OCI-LY3 (cell line): ENCODE data around the gene KRT32.

Source experiments
- EZH2phosphoT487 ChIP-seq: fragments of 200-600 bp; shearing (Covaris generic); IDR thresholded peaks from 2 replicates; pipeline ENCODE4 v1.6.1; 2018; ENCODE audit warnings: antibody characterized with exemption, mixed run types, low read depth
- TF ChIP-seq, protein P1 (sequence below): fragments of 200-600, 300-600 bp; sonication (generic); IDR thresholded peaks from 2 replicates; pipeline ENCODE4 v1.5.1; 2014; ENCODE audit warnings: antibody characterized with exemption, low read length, low read depth

DNA sequence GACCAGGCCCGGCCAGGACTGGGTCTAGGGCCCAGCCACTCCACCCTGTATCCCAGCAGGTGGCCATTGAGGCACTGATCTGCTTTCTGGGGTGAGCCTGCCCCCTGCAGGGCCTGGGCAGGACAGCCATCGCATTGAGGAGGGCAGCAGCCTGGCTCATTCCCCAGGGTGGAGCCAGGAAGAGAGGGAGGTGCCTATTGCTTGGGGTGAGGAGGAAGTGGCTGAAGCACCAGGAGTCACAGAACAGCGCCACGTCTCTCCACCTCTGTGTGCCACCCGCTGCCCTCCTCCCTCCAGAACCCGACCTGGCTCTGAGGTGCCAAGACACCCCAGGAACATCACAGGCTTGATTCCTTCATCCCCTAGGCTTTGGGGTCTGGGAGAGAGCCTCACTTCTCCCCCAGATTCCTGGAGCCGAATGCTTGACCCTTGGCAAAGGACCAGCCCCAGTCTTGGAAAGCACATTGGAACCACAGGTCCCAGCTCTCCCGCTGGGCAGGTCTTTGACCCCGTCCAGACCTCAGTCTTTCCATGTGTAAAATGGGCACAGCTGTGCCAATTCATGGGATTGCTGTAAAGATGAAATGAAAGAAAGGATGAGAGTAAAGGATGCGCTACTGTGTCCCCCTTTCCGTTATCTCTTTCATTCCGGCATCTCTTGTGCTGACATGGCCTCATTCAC is 29.8 kb upstream of the KRT32 start:
- TF ChIP-seq, protein P1, sequence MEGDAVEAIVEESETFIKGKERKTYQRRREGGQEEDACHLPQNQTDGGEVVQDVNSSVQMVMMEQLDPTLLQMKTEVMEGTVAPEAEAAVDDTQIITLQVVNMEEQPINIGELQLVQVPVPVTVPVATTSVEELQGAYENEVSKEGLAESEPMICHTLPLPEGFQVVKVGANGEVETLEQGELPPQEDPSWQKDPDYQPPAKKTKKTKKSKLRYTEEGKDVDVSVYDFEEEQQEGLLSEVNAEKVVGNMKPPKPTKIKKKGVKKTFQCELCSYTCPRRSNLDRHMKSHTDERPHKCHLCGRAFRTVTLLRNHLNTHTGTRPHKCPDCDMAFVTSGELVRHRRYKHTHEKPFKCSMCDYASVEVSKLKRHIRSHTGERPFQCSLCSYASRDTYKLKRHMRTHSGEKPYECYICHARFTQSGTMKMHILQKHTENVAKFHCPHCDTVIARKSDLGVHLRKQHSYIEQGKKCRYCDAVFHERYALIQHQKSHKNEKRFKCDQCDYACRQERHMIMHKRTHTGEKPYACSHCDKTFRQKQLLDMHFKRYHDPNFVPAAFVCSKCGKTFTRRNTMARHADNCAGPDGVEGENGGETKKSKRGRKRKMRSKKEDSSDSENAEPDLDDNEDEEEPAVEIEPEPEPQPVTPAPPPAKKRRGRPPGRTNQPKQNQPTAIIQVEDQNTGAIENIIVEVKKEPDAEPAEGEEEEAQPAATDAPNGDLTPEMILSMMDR, result peak; percentile 76
- TF ChIP-seq EZH2phosphoT487, result no peak
